IgD-negative memory B cell (primary cell): ENCODE data around the gene XXYLT1. TPM values are rescaled to one million over a fixed set of nuclear protein-coding genes. Genes with fewer than 3 reads are reported as not detected.
A peak's percentile ranks its signal among the peaks of the same experiment; 100 is the strongest.
"Not testable (repeated sequence)": the region's sequence is repeated elsewhere in the genome, so short reads cannot be mapped to it uniquely, and the experiment has no call there.

Experiments used
- H3K27ac Mint-ChIP-seq, 3 donors: one replicate each; pipeline ENCODE4 v1.8.0; 2020 to 2022; ENCODE audit warnings: mild to moderate bottlenecking in 3 of 3, mixed read lengths in 3 of 3, moderate library complexity in 1 of 3
- H3K27me3 Mint-ChIP-seq: one replicate; pipeline ENCODE4 v1.8.0; 2021; ENCODE audit warnings: mixed read lengths
- H3K36me3 Mint-ChIP-seq: one replicate; pipeline ENCODE4 v1.8.0; 2020; ENCODE audit warnings: mild to moderate bottlenecking, mixed read lengths
- H3K4me1 Mint-ChIP-seq, 3 donors: one replicate each; pipeline ENCODE4 v1.8.0; 2020 to 2022; ENCODE audit warnings: mixed read lengths in 3 of 3, mild to moderate bottlenecking in 1 of 3
- H3K4me3 Mint-ChIP-seq, 4 donors: one replicate each; pipeline ENCODE4 v1.8.0; 2020 to 2022; ENCODE audit warnings: mild to moderate bottlenecking in 4 of 4, mixed read lengths in 4 of 4, moderate library complexity in 3 of 4
- H3K9me3 Mint-ChIP-seq, 3 donors: one replicate each; pipeline ENCODE4 v1.8.0; 2020 to 2021; ENCODE audit warnings: mixed read lengths in 3 of 3, mild to moderate bottlenecking in 1 of 3
- polyA plus RNA-seq: library from polyadenylated mRNA; unstranded; fragments of 300-500 nt; fragmentation: Illumina TruSeq; gene quantifications from one replicate; pipeline ENCODE4 v1.2.3, GENCODE V29; 2021

XXYLT1 gene
- polyA plus RNA-seq, 1 donor from 2014 or later: 5.2 TPM

DNA sequence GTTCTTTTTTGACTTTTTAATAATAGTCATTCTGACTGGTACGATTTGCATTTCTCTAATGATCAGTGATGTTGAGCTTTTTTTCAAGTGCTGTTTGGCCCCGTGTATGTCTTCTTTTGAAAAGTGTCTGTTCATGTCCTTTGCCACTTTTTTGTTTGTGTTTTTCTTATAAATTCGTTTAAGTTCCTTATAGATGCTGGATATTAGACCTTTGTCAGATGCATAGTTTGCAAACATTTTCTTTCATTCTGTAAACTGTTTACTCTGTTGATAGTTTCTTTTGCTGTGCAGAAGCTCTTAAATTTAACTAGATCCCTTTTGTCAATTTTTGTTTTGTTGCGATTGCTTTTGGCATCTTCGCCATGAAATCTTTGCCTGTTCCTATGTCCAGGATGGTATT is 220.7 kb downstream of the XXYLT1 start:
- not testable (repeated sequence) for H3K9me3 Mint-ChIP-seq, H3K4me1 Mint-ChIP-seq, H3K36me3 Mint-ChIP-seq, H3K27ac Mint-ChIP-seq, H3K27me3 Mint-ChIP-seq, H3K4me3 Mint-ChIP-seq

- H3K27ac Mint-ChIP-seq: no peak overlapping the region
- H3K27me3 Mint-ChIP-seq: no peaks in the 10 kb centered on the region
- peaks cover 3% of the 10 kb centered on the region for H3K36me3 Mint-ChIP-seq
- no peaks in the 10 kb centered on the region for H3K9me3 Mint-ChIP-seq
- no peak overlapping the region for H3K4me3 Mint-ChIP-seq
- H3K4me1 Mint-ChIP-seq: peaks cover 0 to 1% (median 0%) of the 10 kb centered on the region in 3 donors
Observed at GRCh38 chr3:195048059-195048905, 222.7 kb downstream of the XXYLT1 start.

DNA sequence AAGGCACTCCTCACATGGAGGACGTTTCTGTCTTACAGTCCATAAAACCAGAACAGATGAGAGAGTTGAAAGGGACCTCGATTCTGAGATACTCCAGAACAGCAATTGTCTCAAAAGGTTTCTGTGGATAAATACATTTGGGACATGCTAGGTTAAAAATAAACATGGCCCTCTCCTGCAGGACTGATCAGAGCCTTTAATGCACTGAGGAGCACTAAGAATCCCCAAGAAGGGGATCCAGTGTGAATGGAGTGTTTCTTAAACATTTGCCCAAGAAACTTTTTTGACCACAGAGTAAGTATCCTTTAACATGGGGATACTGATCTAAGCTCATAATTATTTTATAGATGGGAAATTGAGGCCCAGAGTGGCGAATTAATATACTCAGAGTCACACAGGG is 223.4 kb downstream of the XXYLT1 start:
- no peak overlapping the region for H3K4me3 Mint-ChIP-seq
- peaks cover 0 to 6% (median 2%) of the 10 kb centered on the region in 3 donors for H3K4me1 Mint-ChIP-seq
- no peaks in the 10 kb centered on the region for H3K9me3 Mint-ChIP-seq
- H3K36me3 Mint-ChIP-seq: peaks cover 3% of the 10 kb centered on the region
- no peaks in the 10 kb centered on the region for H3K27me3 Mint-ChIP-seq
- no peak overlapping the region for H3K27ac Mint-ChIP-seq

- Mint-ChIP-seq H3K9me3 (no peaks in the 10 kb centered on the region), H3K4me3 (no peak overlapping the region), H3K27ac (no peak overlapping the region), H3K4me1 (peaks cover 0 to 8% (median 2%) of the 10 kb centered on the region in 3 donors), H3K27me3 (no peaks in the 10 kb centered on the region), H3K36me3 (peaks cover 2% of the 10 kb centered on the region)
Observed at GRCh38 chr3:195046441-195046840, 224.5 kb downstream of the XXYLT1 start.

- Mint-ChIP-seq H3K27ac (no peak overlapping the region), H3K4me3 (no peak overlapping the region)
Observed at GRCh38 chr3:195045481-195046210, 225.3 kb downstream of the XXYLT1 start.

GRCh38 chr3:195044411-195044810 is 226.5 kb downstream of the XXYLT1 start:
- no peak overlapping the region for H3K4me3 Mint-ChIP-seq
- H3K27me3 Mint-ChIP-seq: no peaks in the 10 kb centered on the region
- peak overlapping the region in 1 of 3 donors; percentile 31 for H3K27ac Mint-ChIP-seq
- H3K36me3 Mint-ChIP-seq: peaks cover 2% of the 10 kb centered on the region
- H3K9me3 Mint-ChIP-seq: no peaks in the 10 kb centered on the region
- H3K4me1 Mint-ChIP-seq: peaks cover under 1 to 8% (median 7%) of the 10 kb centered on the region in 3 donors

More at GRCh38 chr3:195045481-195046210, 225.3 kb downstream of the XXYLT1 start:
- H3K9me3 Mint-ChIP-seq: no peaks in the 10 kb centered on the region
- H3K36me3 Mint-ChIP-seq: peaks cover 2% of the 10 kb centered on the region
- H3K27me3 Mint-ChIP-seq: no peaks in the 10 kb centered on the region
- peaks cover 0 to 8% (median 2%) of the 10 kb centered on the region in 3 donors for H3K4me1 Mint-ChIP-seq

DNA sequence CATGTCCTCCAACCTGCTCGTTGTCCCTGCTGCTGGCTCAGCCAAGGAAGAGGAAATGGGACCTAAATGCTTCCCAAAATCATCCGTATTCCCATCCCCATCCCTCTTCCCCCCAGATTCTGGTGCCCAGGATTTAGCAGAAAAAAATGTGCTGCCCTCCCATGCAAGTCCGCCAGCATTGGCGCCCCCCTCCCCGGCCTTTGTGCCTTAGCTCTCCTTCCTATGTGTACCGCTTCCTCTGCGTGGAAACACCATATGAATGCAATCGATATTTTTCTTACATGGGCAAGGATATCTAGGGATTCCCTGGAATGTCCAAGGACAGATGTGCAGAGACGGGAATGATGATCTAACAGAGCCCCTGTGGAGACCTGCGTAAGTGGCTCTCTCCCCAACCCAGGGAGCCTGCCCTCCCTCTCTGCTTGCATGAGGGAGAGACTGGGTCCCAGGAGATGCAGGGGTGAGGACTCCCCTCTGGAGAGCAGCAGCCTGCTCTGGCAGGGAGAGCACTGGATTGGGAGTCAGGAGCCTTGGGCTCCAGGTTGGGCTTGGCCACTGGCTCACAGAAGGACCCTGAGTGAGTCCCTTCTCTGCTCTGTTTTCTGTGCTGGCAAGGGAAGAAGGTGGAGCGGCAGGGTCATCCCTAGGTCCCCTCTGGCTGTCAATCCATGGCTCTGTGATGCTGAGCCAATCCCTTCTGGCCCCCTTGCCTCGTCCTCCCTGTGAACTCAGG is 227.2 kb downstream of the XXYLT1 start:
- Mint-ChIP-seq H3K4me1 (peaks cover 4 to 10% (median 8%) of the 10 kb centered on the region in 3 donors), H3K27ac (no peak overlapping the region), H3K36me3 (peaks cover 2% of the 10 kb centered on the region), H3K27me3 (no peaks in the 10 kb centered on the region), H3K4me3 (no peak overlapping the region), H3K9me3 (no peaks in the 10 kb centered on the region)

DNA sequence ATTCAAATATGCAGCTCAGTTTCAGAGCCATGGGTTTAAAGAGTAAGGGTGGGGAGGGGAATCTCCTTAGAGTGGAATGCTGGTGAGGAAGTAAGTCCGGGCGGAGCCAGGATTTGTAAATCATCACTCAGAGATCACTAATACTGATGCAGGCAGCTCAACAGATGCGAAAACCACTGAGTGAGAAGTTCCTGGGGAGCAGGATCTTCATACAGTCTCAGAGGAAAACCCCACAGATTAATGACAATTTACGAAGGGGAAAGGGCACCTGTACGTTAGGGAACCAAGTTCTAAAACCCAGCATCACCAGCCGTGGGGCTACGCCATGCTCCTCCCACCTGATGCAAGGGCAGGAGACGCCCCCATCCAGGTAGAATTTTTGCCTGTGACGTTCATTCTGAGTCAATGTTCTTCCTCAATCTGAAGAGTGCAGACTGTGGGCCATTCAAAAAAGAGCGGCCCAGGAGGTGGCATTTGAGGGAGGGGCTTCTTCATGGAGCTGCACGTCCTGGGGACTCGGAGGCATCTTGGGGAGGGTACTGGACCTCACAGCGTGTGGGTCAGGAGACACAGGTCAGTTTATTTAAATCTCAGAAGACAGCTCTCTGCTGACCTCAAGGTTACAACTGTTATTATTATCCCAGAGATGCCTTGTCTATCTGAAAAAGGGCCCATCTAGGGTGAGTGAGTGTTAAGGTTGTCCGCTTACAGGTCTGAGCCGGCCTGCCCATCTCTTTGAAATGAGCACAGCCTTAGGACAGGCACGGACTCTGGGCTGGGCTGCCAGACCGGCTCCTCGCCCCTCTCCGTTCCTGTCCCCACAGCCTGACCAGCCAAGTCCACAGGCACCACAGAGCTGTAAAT is 228.0 kb downstream of the XXYLT1 start:
- no peaks in the 10 kb centered on the region for H3K27me3 Mint-ChIP-seq
- peaks cover under 1% of the 10 kb centered on the region for H3K36me3 Mint-ChIP-seq
- H3K4me1 Mint-ChIP-seq: peaks cover 4 to 10% (median 8%) of the 10 kb centered on the region in 3 donors
- H3K4me3 Mint-ChIP-seq: peak overlapping the region in 1 of 4 donors; percentile 41
- peaks cover 0 to under 1% (median 0%) of the 10 kb centered on the region in 3 donors for H3K9me3 Mint-ChIP-seq
- no peak overlapping the region for H3K27ac Mint-ChIP-seq

DNA sequence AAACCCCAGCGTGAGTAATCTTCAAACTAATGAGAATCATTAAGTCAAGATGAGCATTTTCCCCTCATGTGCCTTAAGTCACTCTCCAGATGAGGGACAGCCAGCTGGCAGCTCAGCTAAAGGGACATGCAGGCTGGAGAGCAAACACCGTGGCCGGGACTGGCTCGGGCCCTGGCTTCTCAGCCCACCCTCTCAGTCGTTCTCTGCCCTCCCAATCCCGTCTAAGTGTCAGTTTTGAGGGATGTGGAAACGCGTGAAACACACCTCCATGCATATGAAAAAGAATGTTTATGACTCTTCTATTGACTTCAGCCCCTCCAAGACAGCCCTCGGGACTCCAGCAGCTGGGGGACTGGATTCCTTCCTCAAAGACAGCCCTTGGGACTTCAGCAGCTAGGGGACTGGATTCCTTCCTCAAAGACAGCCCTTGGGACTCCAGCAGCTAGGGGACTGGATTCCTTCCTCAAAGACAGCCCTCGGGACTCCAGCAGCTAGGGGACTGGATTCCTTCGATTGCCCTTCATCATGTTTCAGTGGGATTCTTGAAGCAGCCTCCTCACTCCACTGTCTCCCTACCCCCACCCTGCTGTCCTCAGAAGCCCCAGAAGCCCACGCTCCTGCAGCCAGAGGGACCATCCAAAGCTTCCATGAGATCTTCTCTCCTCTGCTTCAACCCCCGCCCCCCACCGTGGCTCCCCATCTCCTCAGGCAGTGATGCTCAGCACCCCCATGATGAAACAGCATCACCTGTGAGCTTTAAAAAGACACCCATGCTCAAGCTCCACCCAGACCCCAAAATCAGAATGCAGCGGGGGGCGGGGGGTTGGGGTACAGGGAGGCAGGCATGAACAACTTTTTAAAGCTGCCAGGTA is 228.9 kb downstream of the XXYLT1 start:
- Mint-ChIP-seq H3K27me3 (no peaks in the 10 kb centered on the region), H3K9me3 (peaks cover 0 to 5% (median 0%) of the 10 kb centered on the region in 3 donors), H3K4me3 (no peak overlapping the region), H3K27ac (peak overlapping the region in 1 of 3 donors; percentile 40), H3K36me3 (no peaks in the 10 kb centered on the region), H3K4me1 (peaks cover 4 to 10% (median 8%) of the 10 kb centered on the region in 3 donors)

DNA sequence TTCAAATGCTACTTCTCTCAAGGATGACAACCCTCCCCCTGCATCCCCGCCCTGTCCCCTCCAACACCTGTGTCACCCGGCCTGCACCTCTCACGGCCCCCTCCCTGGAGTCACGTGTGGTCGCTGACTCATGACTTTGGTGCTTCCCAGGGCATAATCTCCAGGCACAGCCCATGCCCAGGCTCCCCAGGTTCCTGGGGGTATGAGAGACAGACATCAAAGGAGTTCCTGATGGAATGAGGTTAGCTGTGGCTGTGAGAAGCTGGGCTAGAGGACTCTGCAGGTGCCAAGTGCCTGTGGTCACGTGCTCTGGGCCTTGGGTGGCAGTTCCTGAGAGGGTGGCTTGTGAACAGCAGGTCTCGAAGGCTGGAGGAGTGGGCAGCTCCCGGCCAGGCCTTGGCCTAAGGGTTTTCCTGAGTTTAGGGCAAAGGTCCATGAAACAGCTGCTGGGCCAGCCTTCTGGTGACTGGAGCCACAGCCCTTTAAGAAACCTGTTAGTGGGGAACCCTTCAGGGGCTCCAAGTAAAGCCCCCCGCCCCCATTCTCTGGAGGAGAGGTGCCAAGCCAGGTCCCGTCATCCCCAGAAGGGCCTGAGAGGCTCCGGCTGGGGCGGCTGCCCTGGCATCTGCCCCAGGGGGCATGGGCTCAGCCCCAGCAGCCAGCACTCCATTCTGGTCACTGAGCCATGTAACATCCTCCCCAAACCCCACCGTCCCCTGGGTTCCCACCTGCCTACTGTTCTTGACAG is 230.0 kb downstream of the XXYLT1 start:
- Mint-ChIP-seq H3K4me1 (peaks cover 4 to 10% (median 8%) of the 10 kb centered on the region in 3 donors), H3K9me3 (peaks cover 0 to 5% (median 0%) of the 10 kb centered on the region in 3 donors), H3K27me3 (no peaks in the 10 kb centered on the region), H3K4me3 (no peak overlapping the region), H3K27ac (no peak overlapping the region), H3K36me3 (no peaks in the 10 kb centered on the region)

DNA sequence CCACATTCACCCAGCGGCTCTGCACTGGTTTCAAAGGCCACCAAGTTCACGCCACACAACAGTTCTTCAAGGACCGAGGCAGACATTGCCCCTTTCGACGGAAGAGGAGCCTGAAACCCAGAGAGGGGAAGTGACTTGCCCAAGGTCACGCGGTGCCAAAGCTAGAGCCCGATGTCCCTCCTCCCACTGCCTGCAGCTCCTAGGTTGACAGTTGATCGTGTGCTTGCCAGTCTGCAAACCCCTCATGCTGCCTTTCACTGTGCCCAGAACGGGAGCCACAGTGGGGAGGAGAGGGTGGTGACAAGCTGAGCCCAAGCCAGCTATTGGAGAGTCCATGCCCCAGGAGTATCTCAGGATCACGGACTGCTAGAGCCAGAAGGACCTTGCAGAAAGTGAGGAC is 230.9 kb downstream of the XXYLT1 start:
- Mint-ChIP-seq H3K9me3 (peaks cover 0 to 5% (median 0%) of the 10 kb centered on the region in 3 donors), H3K27ac (no peak overlapping the region), H3K4me3 (peak overlapping the region in 3 of 4 donors; percentile 30 to 76 (median 63)), H3K4me1 (peaks cover 4 to 10% (median 8%) of the 10 kb centered on the region in 3 donors), H3K27me3 (no peaks in the 10 kb centered on the region), H3K36me3 (no peaks in the 10 kb centered on the region)

DNA sequence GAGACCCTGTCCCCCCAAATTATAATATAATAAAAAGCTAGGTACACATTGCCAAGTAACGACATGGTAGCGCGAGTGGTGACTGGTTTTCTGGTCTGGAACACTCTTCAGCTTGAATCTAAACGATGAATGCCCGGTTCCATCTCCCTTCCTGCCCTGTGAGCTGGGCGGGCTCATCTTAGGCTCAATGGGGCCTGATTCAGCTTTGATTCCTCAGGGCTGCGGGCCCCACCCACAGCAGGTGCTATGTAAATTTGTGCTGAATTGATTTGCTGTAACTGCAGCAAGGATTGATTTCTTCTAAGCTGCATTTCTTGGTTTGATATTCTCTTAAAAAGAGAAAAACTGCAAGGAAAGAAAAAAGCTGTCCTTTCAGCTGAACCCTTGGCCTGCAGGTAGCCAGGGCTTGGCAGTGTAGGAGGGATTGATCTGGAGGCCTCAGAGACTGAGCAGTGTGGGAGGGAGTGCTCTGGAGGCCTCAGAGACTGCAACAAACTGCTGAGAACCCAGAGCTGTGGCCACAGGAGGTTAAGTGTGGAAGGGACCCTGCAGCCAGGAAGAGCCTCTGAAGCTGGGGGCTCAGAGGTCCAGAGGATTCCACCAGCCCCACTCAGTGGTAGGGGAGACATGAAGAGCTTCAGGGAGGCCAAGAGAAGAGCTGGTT is 231.6 kb downstream of the XXYLT1 start:
- Mint-ChIP-seq H3K36me3 (no peaks in the 10 kb centered on the region), H3K9me3 (peaks cover 0 to 5% (median 0%) of the 10 kb centered on the region in 3 donors), H3K4me1 (peaks cover 4 to 10% (median 8%) of the 10 kb centered on the region in 3 donors), H3K4me3 (peak overlapping the region in 2 of 4 donors; percentile 63 to 75), H3K27me3 (no peaks in the 10 kb centered on the region), H3K27ac (no peak overlapping the region)
